B cell (primary cell): ENCODE results near the gene ZNF287.

Experiments
- EZH2 ChIP-seq: IDR thresholded peaks from 2 replicates; pipeline ENCODE4 v1.6.1; 2012; ENCODE audit warnings: borderline replicate concordance, low read depth, mild to moderate bottlenecking, moderate library complexity, low read length; ENCODE audit not compliant: insufficient read depth, poor library complexity, severe bottlenecking
- TF ChIP-seq, protein P1 (sequence below): fragments of 200-600 bp; IDR thresholded peaks from one replicate; pipeline ENCODE4 v1.8.0; 2022; ENCODE audit warnings: antibody characterized with exemption, mild to moderate bottlenecking

DNA sequence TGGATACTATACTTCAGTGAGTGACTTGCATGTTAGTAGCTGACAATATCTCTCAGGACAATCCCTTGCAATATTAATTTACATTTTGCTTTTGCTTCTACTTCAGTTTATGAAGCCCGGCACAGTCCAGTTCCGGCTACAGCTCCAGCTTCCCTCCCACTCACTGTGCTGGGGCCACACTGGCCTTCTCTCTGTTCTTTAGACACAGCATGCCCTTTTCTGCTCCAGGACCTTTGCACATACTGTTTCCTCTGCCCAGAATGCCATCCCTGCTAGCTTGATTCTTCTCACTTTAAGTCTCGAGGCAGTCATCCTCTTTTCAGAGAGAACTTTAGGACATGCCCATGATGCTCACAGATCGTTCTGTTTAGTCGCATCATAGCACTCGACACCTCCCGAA lies 51.5 kb downstream of the ZNF287 start:
- TF ChIP-seq, protein P1, sequence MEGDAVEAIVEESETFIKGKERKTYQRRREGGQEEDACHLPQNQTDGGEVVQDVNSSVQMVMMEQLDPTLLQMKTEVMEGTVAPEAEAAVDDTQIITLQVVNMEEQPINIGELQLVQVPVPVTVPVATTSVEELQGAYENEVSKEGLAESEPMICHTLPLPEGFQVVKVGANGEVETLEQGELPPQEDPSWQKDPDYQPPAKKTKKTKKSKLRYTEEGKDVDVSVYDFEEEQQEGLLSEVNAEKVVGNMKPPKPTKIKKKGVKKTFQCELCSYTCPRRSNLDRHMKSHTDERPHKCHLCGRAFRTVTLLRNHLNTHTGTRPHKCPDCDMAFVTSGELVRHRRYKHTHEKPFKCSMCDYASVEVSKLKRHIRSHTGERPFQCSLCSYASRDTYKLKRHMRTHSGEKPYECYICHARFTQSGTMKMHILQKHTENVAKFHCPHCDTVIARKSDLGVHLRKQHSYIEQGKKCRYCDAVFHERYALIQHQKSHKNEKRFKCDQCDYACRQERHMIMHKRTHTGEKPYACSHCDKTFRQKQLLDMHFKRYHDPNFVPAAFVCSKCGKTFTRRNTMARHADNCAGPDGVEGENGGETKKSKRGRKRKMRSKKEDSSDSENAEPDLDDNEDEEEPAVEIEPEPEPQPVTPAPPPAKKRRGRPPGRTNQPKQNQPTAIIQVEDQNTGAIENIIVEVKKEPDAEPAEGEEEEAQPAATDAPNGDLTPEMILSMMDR, result no peak
- TF ChIP-seq EZH2, result no peak
